Measurements from ENCODE around the gene MARVELD1. TPM values are rescaled to one million over a fixed set of nuclear protein-coding genes. Genes with fewer than 3 reads are reported as not detected.

Gene MARVELD1
- total and polyA plus RNA-seq, 5 donors, result 10.6 to 27.8 (median 20.8) TPM

GRCh38 chr10:97740613-97741012 is 27.1 kb downstream of the MARVELD1 start:
- Histone ChIP-seq H3K4me1 (ENCODE audit: control insufficient read depth, insufficient read depth, low read length) (peaks cover 4% of the 10 kb centered on the region), H3K27me3 (ENCODE audit: control insufficient read depth, insufficient read depth) (no peaks in the 10 kb centered on the region), H3K9me3 (ENCODE audit: control insufficient read depth, low read length) (no peaks in the 10 kb centered on the region), H3K27ac (ENCODE audit: low read length) (no peak overlapping the region), H3K4me3 (ENCODE audit: low read length) (no peak overlapping the region)
- intact Hi-C loops (cut with DNase I), result no loop called here
- ATAC-seq, result no peak
- no peak for DNase-seq
- WGBS, result 75% methylated on average over 2 of the region's 2 CpGs

DNA sequence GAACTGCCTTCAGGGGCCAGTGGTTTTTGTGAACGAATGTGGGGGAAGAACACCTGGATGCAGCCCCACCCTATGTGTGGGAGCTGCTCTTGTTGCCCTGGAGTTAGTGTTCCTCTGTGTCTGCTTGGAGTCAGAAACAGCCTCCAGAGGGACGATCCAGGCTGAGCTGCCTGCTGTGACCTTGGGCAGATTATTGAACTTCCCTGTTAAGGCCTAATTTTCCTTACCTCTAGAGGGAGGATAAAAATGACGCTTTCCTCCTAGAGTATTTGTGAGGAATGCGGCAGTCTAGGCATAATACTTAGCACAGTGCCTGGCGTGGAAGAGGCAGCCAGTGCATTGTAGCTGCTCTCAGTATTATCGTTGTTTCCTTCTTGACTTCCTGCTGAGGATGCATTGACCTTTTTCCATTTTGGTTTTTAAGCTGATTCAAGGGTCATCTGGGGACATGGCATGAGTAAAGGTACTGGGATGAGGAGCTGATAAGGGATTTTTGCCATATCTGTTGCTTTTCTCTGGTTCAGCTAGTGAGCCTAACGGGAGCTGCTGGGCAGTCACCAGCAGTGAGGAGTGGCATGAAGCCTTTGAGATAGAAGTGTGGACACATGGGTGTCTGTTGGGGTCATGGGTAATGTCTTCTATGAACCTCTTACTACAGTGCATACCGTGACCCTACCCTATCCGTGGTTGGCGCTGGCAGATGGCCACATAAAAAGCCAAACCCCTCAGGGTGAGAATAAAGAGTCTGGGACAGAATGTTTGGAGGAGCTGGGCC is 29.8 kb downstream of the MARVELD1 start:
- Histone ChIP-seq H3K9me3 (ENCODE audit: control insufficient read depth, low read length) (no peaks in the 10 kb centered on the region), H3K4me1 (ENCODE audit: control insufficient read depth, insufficient read depth, low read length) (peaks cover 2% of the 10 kb centered on the region), H3K4me3 (ENCODE audit: low read length) (no peak overlapping the region), H3K27ac (ENCODE audit: low read length) (no peak overlapping the region), H3K27me3 (ENCODE audit: control insufficient read depth, insufficient read depth) (no peaks in the 10 kb centered on the region)
- ATAC-seq, result peak; percentile 44 to 64
- intact Hi-C loops (cut with DNase I), result no loop called here
- 42% methylated on average over 10 of the region's 10 CpGs for WGBS
- DNase-seq, result no peak

GRCh38 chr10:97744405-97745035 is 31.0 kb downstream of the MARVELD1 start:
- H3K27ac ChIP-seq (ENCODE audit: low read length), result no peak overlapping the region
- intact Hi-C loops (cut with DNase I), result no loop called here
- 78% methylated on average over 15 of the region's 15 CpGs for WGBS
- H3K4me1 ChIP-seq (ENCODE audit: control insufficient read depth, insufficient read depth, low read length), result no peaks in the 10 kb centered on the region
- no peak overlapping the region for H3K4me3 ChIP-seq (ENCODE audit: low read length)
- no peak for DNase-seq
- H3K27me3 ChIP-seq (ENCODE audit: control insufficient read depth, insufficient read depth), result no peaks in the 10 kb centered on the region
- ATAC-seq, result peak; percentile 34 to 51
- no peaks in the 10 kb centered on the region for H3K9me3 ChIP-seq (ENCODE audit: control insufficient read depth, low read length)

GRCh38 chr10:97747573-97747972 is 34.0 kb downstream of the MARVELD1 start:
- H3K27me3 ChIP-seq (ENCODE audit: control insufficient read depth, insufficient read depth), result no peaks in the 10 kb centered on the region
- H3K4me3 ChIP-seq (ENCODE audit: low read length), result no peak overlapping the region
- H3K4me1 ChIP-seq (ENCODE audit: control insufficient read depth, insufficient read depth, low read length), result no peaks in the 10 kb centered on the region
- no peaks in the 10 kb centered on the region for H3K9me3 ChIP-seq (ENCODE audit: control insufficient read depth, low read length)
- intact Hi-C loops (cut with DNase I), result no loop called here
- ATAC-seq, result no peak
- no peak for DNase-seq
- no peak overlapping the region for H3K27ac ChIP-seq (ENCODE audit: low read length)
- WGBS, result 76% methylated on average over 1 of the region's 1 CpG

- DNase-seq (no peak), ATAC-seq (no peak)
- Histone ChIP-seq H3K4me3 (ENCODE audit: low read length) (no peak overlapping the region), H3K27ac (ENCODE audit: low read length) (no peak overlapping the region), H3K9me3 (ENCODE audit: control insufficient read depth, low read length) (no peaks in the 10 kb centered on the region), H3K4me1 (ENCODE audit: control insufficient read depth, insufficient read depth, low read length) (no peaks in the 10 kb centered on the region), H3K27me3 (ENCODE audit: control insufficient read depth, insufficient read depth) (no peaks in the 10 kb centered on the region)
- intact Hi-C loops (cut with DNase I), result no loop called here
- 65% methylated on average over 10 of the region's 10 CpGs for WGBS
These were observed 34.6 kb downstream of the MARVELD1 start for GRCh38 chr10:97748116-97748515.

DNA sequence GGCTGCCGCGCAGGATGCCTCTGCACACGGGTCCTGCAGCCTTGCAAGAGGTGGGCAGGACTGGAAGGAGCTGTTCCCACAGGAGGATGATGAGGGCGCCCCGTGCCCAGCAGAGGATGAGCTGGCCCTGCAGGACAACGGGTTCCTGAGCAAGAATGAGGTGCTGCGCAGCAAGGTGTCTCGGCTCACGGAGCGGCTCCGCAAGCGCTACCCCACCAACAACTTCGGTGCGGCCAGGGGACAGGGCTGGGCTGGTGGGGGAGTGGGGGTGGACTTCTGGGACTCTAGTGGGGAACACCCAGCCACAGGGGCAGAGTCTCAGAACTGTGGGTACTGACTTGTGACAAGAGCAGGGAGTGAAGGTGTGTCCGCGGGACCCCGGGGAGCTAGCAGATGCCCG is 39.4 kb downstream of the MARVELD1 start:
- Histone ChIP-seq H3K27ac (ENCODE audit: low read length) (no peak overlapping the region), H3K4me1 (ENCODE audit: control insufficient read depth, insufficient read depth, low read length) (no peaks in the 10 kb centered on the region), H3K9me3 (ENCODE audit: control insufficient read depth, low read length) (no peaks in the 10 kb centered on the region), H3K4me3 (ENCODE audit: low read length) (no peak overlapping the region), H3K27me3 (ENCODE audit: control insufficient read depth, insufficient read depth) (no peaks in the 10 kb centered on the region)
- intact Hi-C loops (cut with DNase I), result loop anchor here in 2 of 4 donors (10.0 kb wide), 2 partner anchors 112 to 292 kb away; no protein-coding TSS in a partner anchor
- 92% methylated on average over 18 of the region's 18 CpGs for WGBS
- ATAC-seq (no peak), DNase-seq (no peak)

GRCh38 chr10:97754726-97755125 is 41.2 kb downstream of the MARVELD1 start:
- no peak overlapping the region for H3K4me3 ChIP-seq (ENCODE audit: low read length)
- intact Hi-C loops (cut with DNase I), result loop anchor here in 3 of 4 donors (5.0 to 10.0 kb wide), 3 partner anchors 110 to 290 kb away; no protein-coding TSS in a partner anchor
- ATAC-seq (no peak), DNase-seq (no peak)
- no peak overlapping the region for H3K27ac ChIP-seq (ENCODE audit: low read length)
- no peaks in the 10 kb centered on the region for H3K4me1 ChIP-seq (ENCODE audit: control insufficient read depth, insufficient read depth, low read length)
- H3K27me3 ChIP-seq (ENCODE audit: control insufficient read depth, insufficient read depth), result no peaks in the 10 kb centered on the region
- WGBS, result 75% methylated on average over 4 of the region's 4 CpGs
- no peaks in the 10 kb centered on the region for H3K9me3 ChIP-seq (ENCODE audit: control insufficient read depth, low read length)

DNA sequence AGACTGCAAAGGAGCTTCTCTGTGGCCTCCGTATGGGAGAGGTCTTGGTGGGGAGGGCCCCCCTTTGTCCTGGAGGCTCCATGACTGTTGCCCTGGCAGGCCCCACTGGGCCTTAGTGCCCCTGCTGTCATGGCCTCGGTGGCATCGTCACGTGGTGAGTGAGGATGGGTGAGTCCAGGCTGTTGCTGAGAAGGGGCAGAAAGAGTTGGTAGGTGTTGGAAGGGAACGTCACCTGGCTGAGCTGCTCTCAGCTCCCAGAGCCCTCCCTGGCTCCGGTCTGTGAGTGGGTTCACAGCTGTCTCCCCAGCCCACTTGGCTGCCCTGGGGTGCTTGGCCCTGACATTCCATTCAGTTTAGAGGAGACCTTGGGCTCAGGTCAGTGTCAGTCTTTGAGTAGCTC is 42.2 kb downstream of the MARVELD1 start:
- ATAC-seq (no peak), DNase-seq (no peak)
- Histone ChIP-seq H3K4me1 (ENCODE audit: control insufficient read depth, insufficient read depth, low read length) (no peaks in the 10 kb centered on the region), H3K4me3 (ENCODE audit: low read length) (no peak overlapping the region), H3K9me3 (ENCODE audit: control insufficient read depth, low read length) (no peaks in the 10 kb centered on the region), H3K27ac (ENCODE audit: low read length) (no peak overlapping the region), H3K27me3 (ENCODE audit: control insufficient read depth, insufficient read depth) (no peaks in the 10 kb centered on the region)
- intact Hi-C loops (cut with DNase I), result loop anchor here in 3 of 4 donors (5.0 to 10.0 kb wide), 3 partner anchors 109 to 289 kb away; no protein-coding TSS in a partner anchor
- 94% methylated on average over 6 of the region's 6 CpGs for WGBS

DNA sequence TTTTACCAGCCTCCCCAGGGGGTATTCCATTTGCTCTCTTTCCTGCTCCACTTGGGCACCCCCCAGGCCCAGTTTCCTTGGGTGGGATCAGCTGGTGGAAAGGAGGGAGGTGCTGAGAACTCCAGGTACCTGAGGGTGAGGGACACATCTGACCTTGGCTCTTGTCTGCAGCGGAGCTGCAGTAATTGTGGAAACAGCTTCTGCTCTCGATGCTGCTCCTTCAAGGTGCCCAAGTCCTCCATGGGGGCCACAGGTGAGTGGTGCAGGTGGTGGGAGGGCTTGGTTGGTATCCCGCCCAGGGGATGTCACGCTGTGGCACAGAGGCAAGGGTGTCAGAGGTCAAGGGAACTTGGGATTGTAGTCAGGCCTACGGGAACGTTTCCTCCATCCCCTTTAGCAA is 43.9 kb downstream of the MARVELD1 start:
- DNase-seq (no peak), ATAC-seq (no peak)
- H3K27me3 ChIP-seq (ENCODE audit: control insufficient read depth, insufficient read depth), result no peaks in the 10 kb centered on the region
- intact Hi-C loops (cut with DNase I), result loop anchor here in 3 of 4 donors (5.0 to 10.0 kb wide), 3 partner anchors 107 to 287 kb away; no protein-coding TSS in a partner anchor
- H3K4me3 ChIP-seq (ENCODE audit: low read length), result no peak overlapping the region
- no peaks in the 10 kb centered on the region for H3K4me1 ChIP-seq (ENCODE audit: control insufficient read depth, insufficient read depth, low read length)
- no peak overlapping the region for H3K27ac ChIP-seq (ENCODE audit: low read length)
- no peaks in the 10 kb centered on the region for H3K9me3 ChIP-seq (ENCODE audit: control insufficient read depth, low read length)
- 82% methylated on average over 6 of the region's 6 CpGs for WGBS

GRCh38 chr10:97759158-97759887 is 45.8 kb downstream of the MARVELD1 start:
- H3K27ac ChIP-seq (ENCODE audit: low read length), result no peak overlapping the region
- H3K4me1 ChIP-seq (ENCODE audit: control insufficient read depth, insufficient read depth, low read length), result no peaks in the 10 kb centered on the region
- no peaks in the 10 kb centered on the region for H3K27me3 ChIP-seq (ENCODE audit: control insufficient read depth, insufficient read depth)
- DNase-seq, result peak; percentile 64 to 89 (median 87)
- peak; percentile 74 to 81 for ATAC-seq
- 48% methylated on average over 5 of the region's 5 CpGs for WGBS
- no peak overlapping the region for H3K4me3 ChIP-seq (ENCODE audit: low read length)
- intact Hi-C loops (cut with DNase I), result loop anchor here in 3 of 4 donors (5.0 to 10.0 kb wide), 3 partner anchors 105 to 285 kb away; no protein-coding TSS in a partner anchor
- H3K9me3 ChIP-seq (ENCODE audit: control insufficient read depth, low read length), result no peaks in the 10 kb centered on the region

DNA sequence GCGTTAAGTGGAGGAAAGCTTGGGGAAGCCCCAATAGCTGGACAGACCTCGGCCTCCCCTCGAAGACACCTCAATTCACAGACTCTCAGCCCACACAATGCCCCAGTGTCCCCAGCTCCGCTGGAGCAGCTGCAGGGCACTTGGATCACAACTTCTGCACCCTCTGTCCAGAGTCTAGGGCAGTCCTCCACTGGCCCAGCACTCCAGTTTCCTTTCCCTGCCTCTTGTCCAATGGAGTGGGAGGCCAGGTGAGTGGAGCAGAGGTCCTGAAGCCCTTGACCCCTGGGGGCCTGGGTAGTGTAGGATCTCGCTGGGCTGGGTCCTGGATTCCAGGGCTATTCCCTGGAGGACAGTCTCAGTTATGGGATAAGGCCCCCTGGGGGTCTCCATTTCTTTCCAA is 46.4 kb downstream of the MARVELD1 start:
- Histone ChIP-seq H3K4me1 (ENCODE audit: control insufficient read depth, insufficient read depth, low read length) (no peaks in the 10 kb centered on the region), H3K9me3 (ENCODE audit: control insufficient read depth, low read length) (no peaks in the 10 kb centered on the region), H3K27me3 (ENCODE audit: control insufficient read depth, insufficient read depth) (no peaks in the 10 kb centered on the region), H3K4me3 (ENCODE audit: low read length) (no peak overlapping the region), H3K27ac (ENCODE audit: low read length) (no peak overlapping the region)
- DNase-seq (no peak), ATAC-seq (no peak)
- intact Hi-C loops (cut with DNase I), result loop anchor here (2.0 to 10.0 kb wide), 4 partner anchors 105 to 285 kb away; no protein-coding TSS in a partner anchor
- WGBS, result 70% methylated on average over 5 of the region's 5 CpGs

Data from right cardiac atrium (tissue), 5 donors.